Fibroblast of villous mesenchyme (primary cell): ENCODE results near the gene CD200R1L. TPM values are rescaled to one million over a fixed set of nuclear protein-coding genes. Genes with fewer than 3 reads are reported as not detected.

Source experiments
- DNase-seq: peaks from one replicate; pipeline ENCODE4 v3.0.0-alpha.2; 2010; ENCODE audit warnings: low read depth
- H3K4me3 ChIP-seq: 2 replicates; pipeline ENCODE4 v1.5.1; 2011; ENCODE audit warnings: low read depth, mild to moderate bottlenecking, low read length
- CTCF ChIP-seq: IDR thresholded peaks from 2 replicates; pipeline ENCODE4 v1.5.1; 2012; ENCODE audit warnings: low read depth, mild to moderate bottlenecking, low read length; ENCODE audit not compliant: insufficient read depth
- total RNA-seq: library from RNA; depleted of rRNA; stranded (reverse); fragments of >200 nt; gene quantifications from 2 replicates; pipeline ENCODE4 v1.2.3, GENCODE V29; 2012

CD200R1L gene
- total RNA-seq, 1 donor = not detected

- H3K4me3 ChIP-seq = no peak overlapping the region
- TF ChIP-seq CTCF = peak; percentile 70
Measured at GRCh38 chr3:112814266-112814665, 32.4 kb downstream of the CD200R1L start.

GRCh38 chr3:112813723-112814171, 32.9 kb downstream of the CD200R1L start:
- H3K4me3 ChIP-seq = no peak overlapping the region
- DNase-seq = peak; percentile 93
- no peak for TF ChIP-seq CTCF

More at GRCh38 chr3:112814266-112814665, 32.4 kb downstream of the CD200R1L start:
- peak; percentile 89 for DNase-seq

- no peak for TF ChIP-seq CTCF
- peak; percentile 65 for DNase-seq
- no peak overlapping the region for H3K4me3 ChIP-seq
Measured at GRCh38 chr3:112813016-112813415, 33.6 kb downstream of the CD200R1L start.

GRCh38 chr3:112811917-112812660, 34.6 kb downstream of the CD200R1L start:
- DNase-seq = peak; percentile 87
- H3K4me3 ChIP-seq = no peak overlapping the region
- no peak for TF ChIP-seq CTCF

- no peak for TF ChIP-seq CTCF
- DNase-seq = peak; percentile 100
- no peak overlapping the region for H3K4me3 ChIP-seq
Measured at GRCh38 chr3:112811131-112811884, 35.4 kb downstream of the CD200R1L start.

- no peak for TF ChIP-seq CTCF
- DNase-seq = no peak
- no peak overlapping the region for H3K4me3 ChIP-seq
Measured at GRCh38 chr3:112810561-112810960, 36.1 kb downstream of the CD200R1L start.
